Body of pancreas (tissue), 4 donors: ENCODE data around the gene MRTFA. TPM values are rescaled to one million over a fixed set of nuclear protein-coding genes. Genes with fewer than 3 reads are reported as not detected.

Experiments used
- ATAC-seq: fragments of 150-250 bp; one replicate; pipeline ENCODE4 v1.9.1; 2016
- DNase-seq, 4 donors: peaks; one replicate each; pipeline ENCODE4 v3.0.0-alpha.2; 2019
- H3K27ac ChIP-seq, 4 donors: fragments of 200-600 bp; sonication (generic); 1 replicate in 3 of 4; 2 replicates in 1 of 4; pipeline versions ENCODE4 v1.5.1 to v1.6.1; 2016 to 2019; ENCODE audit warnings: mild to moderate bottlenecking in 1 of 4, mixed read lengths in 1 of 4, moderate library complexity in 1 of 4
- H3K27me3 ChIP-seq, 2 donors: fragments of 200-600 bp; sonication (generic); one replicate each; pipeline ENCODE4 v1.6.0; 2016; ENCODE audit warnings: mild to moderate bottlenecking in 1 of 2
- H3K36me3 ChIP-seq, 2 donors: fragments of 200-600 bp; sonication (generic); replicated peaks in 1 of 2; 2 replicates each; pipeline ENCODE4 v1.5.1; 2016; ENCODE audit warnings: low read depth in 2 of 2; ENCODE audit not compliant: insufficient read depth in 1 of 2
- H3K4me1 ChIP-seq: fragments of 200-600 bp; sonication (generic); one replicate; pipeline ENCODE4 v1.6.0; 2016
- H3K4me3 ChIP-seq, 2 donors: fragments of 200-600 bp; sonication (generic); 1 replicate in 1 of 2; 2 replicates in 1 of 2; pipeline ENCODE4 v1.5.1; 2016 to 2019
- H3K9me3 ChIP-seq, 3 donors: fragments of 200-600 bp; sonication (generic); 1 replicate in 2 of 3; 2 replicates in 1 of 3; pipeline ENCODE4 v1.5.1; 2016
- POLR2A ChIP-seq, 3 donors: fragments of 450-650 bp; IDR thresholded peaks; one replicate each; pipeline ENCODE4 v1.6.1; 2016; ENCODE audit warnings: antibody characterized with exemption in 3 of 3, mild to moderate bottlenecking in 2 of 3
- WGBS, 2 donors: methylation state at CpG; one replicate each; pipeline ENCODE4 v1.1.5; 2017; 5-methylcytosine and 5-hydroxymethylcytosine counted together
- intact Hi-C: fragments of 100-400 bp; cut with DNase I; formaldehyde crosslinking; loops from one replicate; pipeline ENCODE4 v1.15.1; 2023
- total RNA-seq, 2 donors: library from RNA; depleted of rRNA; stranded (reverse); fragments of >200 nt; gene quantifications; one replicate each; pipeline ENCODE4 v1.1.0, GENCODE V29; 2016
- TF ChIP-seq, protein P1 (sequence below), 7 experiments: fragments of 450-650 bp in 4 of 7; fragments of 200-600 bp in 3 of 7; sonication (generic) in 3 of 7; IDR thresholded peaks; one replicate each; pipeline ENCODE4 v1.5.1; 2016 to 2019; ENCODE audit warnings: antibody characterized with exemption in 7 of 7

Gene MRTFA
- total RNA-seq, 2 donors from 2014 or later: 47.0 to 71.5 TPM

- DNase-seq (no peak), ATAC-seq (no peak)
- Histone ChIP-seq H3K4me1 (peaks cover under 1% of the 10 kb centered on the region), H3K27me3 (no peaks in the 10 kb centered on the region), H3K36me3 (no peaks in the 10 kb centered on the region), H3K27ac (no peak overlapping the region), H3K4me3 (no peak overlapping the region), H3K9me3 (no peaks in the 10 kb centered on the region)
- TF ChIP-seq, protein P1, sequence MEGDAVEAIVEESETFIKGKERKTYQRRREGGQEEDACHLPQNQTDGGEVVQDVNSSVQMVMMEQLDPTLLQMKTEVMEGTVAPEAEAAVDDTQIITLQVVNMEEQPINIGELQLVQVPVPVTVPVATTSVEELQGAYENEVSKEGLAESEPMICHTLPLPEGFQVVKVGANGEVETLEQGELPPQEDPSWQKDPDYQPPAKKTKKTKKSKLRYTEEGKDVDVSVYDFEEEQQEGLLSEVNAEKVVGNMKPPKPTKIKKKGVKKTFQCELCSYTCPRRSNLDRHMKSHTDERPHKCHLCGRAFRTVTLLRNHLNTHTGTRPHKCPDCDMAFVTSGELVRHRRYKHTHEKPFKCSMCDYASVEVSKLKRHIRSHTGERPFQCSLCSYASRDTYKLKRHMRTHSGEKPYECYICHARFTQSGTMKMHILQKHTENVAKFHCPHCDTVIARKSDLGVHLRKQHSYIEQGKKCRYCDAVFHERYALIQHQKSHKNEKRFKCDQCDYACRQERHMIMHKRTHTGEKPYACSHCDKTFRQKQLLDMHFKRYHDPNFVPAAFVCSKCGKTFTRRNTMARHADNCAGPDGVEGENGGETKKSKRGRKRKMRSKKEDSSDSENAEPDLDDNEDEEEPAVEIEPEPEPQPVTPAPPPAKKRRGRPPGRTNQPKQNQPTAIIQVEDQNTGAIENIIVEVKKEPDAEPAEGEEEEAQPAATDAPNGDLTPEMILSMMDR (IDR thresholded peaks at IDR 0.05): no peak
- TF ChIP-seq POLR2A (IDR thresholded peaks at IDR 0.05): no peak
- intact Hi-C loops: no loop called here
- WGBS, 2 donors: 77 to 95% methylated on average over 7 of the region's 7 CpGs
These were observed 192.2 kb downstream of the MRTFA start for GRCh38 chr22:40444178-40444831.

DNA sequence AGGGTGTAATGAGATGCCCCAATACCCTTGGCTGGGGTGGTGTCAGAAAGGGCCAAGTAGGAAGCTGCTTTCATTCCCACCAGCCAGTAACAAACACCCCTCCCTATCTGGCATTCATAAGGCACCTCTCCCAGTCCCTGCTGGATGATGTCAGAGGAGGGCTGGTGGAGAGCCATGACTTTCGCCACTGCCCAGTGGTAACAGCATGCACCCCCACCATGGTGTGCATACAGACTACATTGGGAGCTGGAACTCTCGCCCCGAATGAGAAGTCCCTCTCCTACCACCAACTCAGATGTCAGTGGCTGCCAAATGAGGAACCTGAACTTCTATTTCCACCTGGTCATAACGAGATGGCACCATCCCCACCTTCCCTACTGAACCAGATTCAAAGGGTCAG lies 192.8 kb downstream of the MRTFA start:
- intact Hi-C loops: no loop called here
- no peak for TF ChIP-seq POLR2A (IDR thresholded peaks at IDR 0.05)
- TF ChIP-seq, protein P1 (IDR thresholded peaks at IDR 0.05): no peak
- H3K4me3 ChIP-seq: no peak overlapping the region
- H3K36me3 ChIP-seq: no peaks in the 10 kb centered on the region
- DNase-seq (no peak), ATAC-seq (peak; percentile 58)
- no peak overlapping the region for H3K27ac ChIP-seq
- no peaks in the 10 kb centered on the region for H3K4me1 ChIP-seq
- H3K27me3 ChIP-seq: no peaks in the 10 kb centered on the region
- WGBS, 2 donors: 66 to 100% methylated on average over 3 to 4 of the region's 4 CpGs
- H3K9me3 ChIP-seq: no peaks in the 10 kb centered on the region

DNA sequence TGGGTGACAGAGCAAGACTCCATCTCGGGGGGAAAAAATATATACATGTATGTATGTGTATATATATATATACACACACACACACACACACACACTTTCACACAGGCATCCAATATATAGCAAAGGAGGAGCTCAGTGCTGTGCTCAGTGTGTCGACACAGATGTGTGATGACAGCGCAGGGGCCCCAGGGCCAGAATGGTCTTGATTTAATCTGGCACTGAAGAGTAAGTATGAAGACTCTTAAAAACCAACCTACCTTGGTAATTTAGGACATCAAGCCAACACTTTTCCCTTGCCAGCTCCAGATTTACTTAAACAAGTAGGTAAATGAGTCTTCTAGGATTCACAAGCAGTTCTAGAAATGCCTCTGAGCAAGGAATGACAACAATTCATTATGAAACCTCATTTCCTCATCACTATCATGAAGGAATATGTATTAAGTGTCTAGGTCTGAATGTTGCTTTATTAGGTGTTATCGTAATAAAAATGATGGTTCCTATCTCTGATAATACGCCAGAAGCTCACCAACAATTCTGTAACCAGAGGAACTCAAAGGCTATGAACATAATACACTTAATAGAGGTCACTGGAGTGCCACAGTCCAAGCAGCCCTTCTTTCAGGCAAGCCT lies 194.6 kb downstream of the MRTFA start:
- Histone ChIP-seq H3K9me3 (no peaks in the 10 kb centered on the region), H3K27me3 (no peaks in the 10 kb centered on the region), H3K4me3 (no peak overlapping the region), H3K4me1 (peaks cover 7% of the 10 kb centered on the region), H3K27ac (no peak overlapping the region), H3K36me3 (no peaks in the 10 kb centered on the region)
- no peak for DNase-seq
- ATAC-seq: no peak
- intact Hi-C loops: no loop called here
- 91 to 97% methylated on average over 5 of the region's 5 CpGs for WGBS, 2 donors
- TF ChIP-seq, protein P1 (IDR thresholded peaks at IDR 0.05): no peak
- TF ChIP-seq POLR2A (IDR thresholded peaks at IDR 0.05): no peak

DNA sequence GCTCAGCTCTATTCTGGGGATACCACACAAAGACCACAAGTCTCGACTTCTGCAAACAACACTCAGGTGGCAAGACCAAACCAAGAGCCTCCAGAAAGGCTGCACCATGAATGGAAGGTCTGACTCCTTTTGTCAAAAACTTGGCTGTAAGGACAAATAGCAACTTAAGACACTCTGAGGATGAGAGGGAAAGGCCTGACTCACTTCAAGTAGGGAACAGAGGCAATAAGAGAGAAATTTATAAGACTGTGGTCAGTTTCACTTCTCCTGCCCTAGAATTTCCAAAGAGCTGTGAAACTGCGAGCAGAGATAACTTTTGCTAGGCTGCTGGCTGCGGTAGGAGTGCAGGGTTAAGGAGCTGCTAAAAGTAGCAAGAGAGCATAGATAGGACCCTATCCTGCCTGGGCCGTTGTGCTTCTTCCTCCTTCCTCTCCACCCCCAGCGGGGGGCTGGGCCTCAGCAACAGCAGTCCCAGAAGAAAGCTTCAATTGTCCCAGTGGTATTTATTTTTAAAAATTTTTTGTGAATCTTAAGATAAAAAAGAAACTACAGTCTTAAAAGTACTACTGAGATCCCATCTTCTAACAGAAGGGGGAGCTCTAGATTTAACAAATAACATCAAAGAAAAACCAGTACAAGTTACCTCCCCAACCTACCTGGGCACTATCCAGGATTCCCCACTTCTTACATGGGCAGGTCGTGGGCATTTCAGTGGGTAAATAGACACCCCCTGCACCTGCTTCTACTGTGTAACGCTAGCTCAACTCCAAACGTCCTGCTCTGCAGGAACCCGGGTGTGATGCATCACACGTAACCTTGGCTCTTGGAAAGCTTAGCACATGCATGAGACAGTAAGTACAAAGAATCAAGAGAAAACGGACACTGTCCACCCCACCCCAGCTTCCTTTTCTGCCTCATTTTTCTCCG lies 199.8 kb downstream of the MRTFA start:
- intact Hi-C loops: loop anchor here (5.0 kb wide), 1 partner anchor 206 kb away; no protein-coding TSS in a partner anchor
- H3K4me3 ChIP-seq: no peak overlapping the region
- DNase-seq: peak in 2 of 4 donors; percentile 28 to 36
- 18 to 22% methylated on average over 12 of the region's 12 CpGs for WGBS, 2 donors
- H3K4me1 ChIP-seq: peaks cover 13% of the 10 kb centered on the region
- peak overlapping the region in 2 of 4 donors; percentile 15 to 50 for H3K27ac ChIP-seq
- H3K36me3 ChIP-seq: no peaks in the 10 kb centered on the region
- H3K9me3 ChIP-seq: no peaks in the 10 kb centered on the region
- TF ChIP-seq POLR2A (IDR thresholded peaks at IDR 0.05): no peak
- TF ChIP-seq, protein P1 (IDR thresholded peaks at IDR 0.05): peak; percentile 44 to 76 (median 70)
- ATAC-seq: peak; percentile 83
- no peaks in the 10 kb centered on the region for H3K27me3 ChIP-seq
